Progenitor cell of endocrine pancreas (in vitro differentiated cells): ENCODE results near the gene FSCN2. TPM values are rescaled to one million over a fixed set of nuclear protein-coding genes. Genes with fewer than 3 reads are reported as not detected.

Source experiments
- DNase-seq: peaks from one replicate; pipeline ENCODE4 v3.0.0; 2021; ENCODE audit warnings: low spot score; ENCODE audit not compliant: unreplicated experiment
- H3K27ac Mint-ChIP-seq: 2 replicates; pipeline ENCODE4 v1.8.0; 2021; ENCODE audit warnings: mild to moderate bottlenecking, moderate library complexity, mixed read lengths
- H3K27me3 Mint-ChIP-seq: 2 replicates; pipeline ENCODE4 v1.8.0; 2021; ENCODE audit warnings: mixed read lengths
- H3K36me3 Mint-ChIP-seq: 2 replicates; pipeline ENCODE4 v1.8.0; 2022; ENCODE audit warnings: mixed read lengths; ENCODE audit not compliant: insufficient read depth
- H3K4me1 Mint-ChIP-seq: 2 replicates; pipeline ENCODE4 v1.8.0; 2021; ENCODE audit warnings: low read depth, mixed read lengths
- H3K4me3 Mint-ChIP-seq: 2 replicates; pipeline ENCODE4 v1.8.0; 2021; ENCODE audit warnings: low read depth, mild to moderate bottlenecking, moderate library complexity, mixed read lengths
- H3K9me3 Mint-ChIP-seq: 2 replicates; pipeline ENCODE4 v1.8.0; 2021; ENCODE audit warnings: low read depth, mixed read lengths
- total RNA-seq: library from RNA; stranded (reverse); gene quantifications from 2 replicates; pipeline ENCODE4 v1.2.1, GENCODE V29; 2021
- TF ChIP-seq, protein P1 (sequence below): fragments of 200-600 bp; sonication (generic); IDR thresholded peaks from one replicate; pipeline ENCODE4 v1.5.0; 2021; ENCODE audit warnings: antibody characterized with exemption, mild to moderate bottlenecking; ENCODE audit not compliant: unreplicated experiment

Gene FSCN2
- total RNA-seq, 1 donor from 2014 or later: 5.3 TPM

DNA sequence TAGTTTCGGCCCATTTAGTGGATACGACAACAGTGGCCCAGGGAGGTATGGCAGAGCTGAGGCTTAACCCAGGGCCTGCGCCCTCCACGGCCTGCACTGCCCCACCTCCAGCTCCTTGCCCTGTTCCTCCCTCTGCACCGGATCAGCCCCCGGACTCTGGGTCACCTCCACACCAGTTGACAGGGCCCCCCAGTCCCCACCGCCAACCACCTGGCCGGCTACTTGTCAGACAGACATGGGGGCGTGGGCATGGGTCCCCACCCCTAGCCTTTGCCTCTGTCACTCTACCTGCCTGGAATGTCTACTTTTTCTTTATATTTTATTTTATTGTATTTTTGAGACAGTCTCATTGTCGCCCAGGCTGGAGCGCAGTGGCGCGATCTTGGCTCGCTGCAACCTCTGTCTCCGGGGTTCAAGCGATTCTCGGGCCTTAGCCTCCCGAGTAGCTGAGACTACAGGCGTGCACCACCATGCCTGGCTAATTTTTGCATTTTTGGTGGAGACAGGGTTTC lies 12.6 kb upstream of the FSCN2 start:
- Mint-ChIP-seq H3K27me3 (peaks cover 6% of the 10 kb centered on the region), H3K27ac (peak overlapping the region; percentile 95), H3K4me1 (peaks cover 17% of the 10 kb centered on the region), H3K36me3 (peaks cover 17% of the 10 kb centered on the region), H3K4me3 (peak overlapping the region; percentile 85), H3K9me3 (no peaks in the 10 kb centered on the region)
- TF ChIP-seq, protein P1, sequence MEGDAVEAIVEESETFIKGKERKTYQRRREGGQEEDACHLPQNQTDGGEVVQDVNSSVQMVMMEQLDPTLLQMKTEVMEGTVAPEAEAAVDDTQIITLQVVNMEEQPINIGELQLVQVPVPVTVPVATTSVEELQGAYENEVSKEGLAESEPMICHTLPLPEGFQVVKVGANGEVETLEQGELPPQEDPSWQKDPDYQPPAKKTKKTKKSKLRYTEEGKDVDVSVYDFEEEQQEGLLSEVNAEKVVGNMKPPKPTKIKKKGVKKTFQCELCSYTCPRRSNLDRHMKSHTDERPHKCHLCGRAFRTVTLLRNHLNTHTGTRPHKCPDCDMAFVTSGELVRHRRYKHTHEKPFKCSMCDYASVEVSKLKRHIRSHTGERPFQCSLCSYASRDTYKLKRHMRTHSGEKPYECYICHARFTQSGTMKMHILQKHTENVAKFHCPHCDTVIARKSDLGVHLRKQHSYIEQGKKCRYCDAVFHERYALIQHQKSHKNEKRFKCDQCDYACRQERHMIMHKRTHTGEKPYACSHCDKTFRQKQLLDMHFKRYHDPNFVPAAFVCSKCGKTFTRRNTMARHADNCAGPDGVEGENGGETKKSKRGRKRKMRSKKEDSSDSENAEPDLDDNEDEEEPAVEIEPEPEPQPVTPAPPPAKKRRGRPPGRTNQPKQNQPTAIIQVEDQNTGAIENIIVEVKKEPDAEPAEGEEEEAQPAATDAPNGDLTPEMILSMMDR: no peak
- DNase-seq: peak; percentile 12

DNA sequence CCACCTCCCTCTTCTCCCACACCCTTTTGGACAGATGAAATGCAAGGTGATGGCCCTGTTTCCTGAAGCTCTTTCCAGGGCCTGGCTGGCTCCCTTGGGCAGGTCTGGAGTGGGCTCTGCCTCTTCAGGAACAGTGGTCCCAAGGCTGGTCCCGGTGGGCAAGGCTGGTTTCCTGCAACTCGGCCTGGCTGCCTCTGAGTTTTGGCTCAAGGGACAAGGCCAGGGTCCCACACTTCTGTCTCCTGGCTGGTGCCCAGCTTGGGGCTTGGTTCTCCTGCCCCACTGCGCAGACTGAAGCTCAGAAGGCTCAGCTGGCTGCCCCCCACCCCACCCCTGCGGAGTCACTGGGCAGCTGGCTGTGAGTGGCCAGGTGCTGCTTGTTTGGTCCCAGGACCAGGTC lies 11.7 kb upstream of the FSCN2 start:
- Mint-ChIP-seq H3K9me3 (no peaks in the 10 kb centered on the region), H3K27ac (peak overlapping the region; percentile 56), H3K4me1 (peaks cover 13% of the 10 kb centered on the region), H3K4me3 (peak overlapping the region; percentile 85), H3K27me3 (peaks cover 9% of the 10 kb centered on the region), H3K36me3 (peaks cover 8% of the 10 kb centered on the region)
- TF ChIP-seq, protein P1: no peak
- DNase-seq: peak; percentile 9

DNA sequence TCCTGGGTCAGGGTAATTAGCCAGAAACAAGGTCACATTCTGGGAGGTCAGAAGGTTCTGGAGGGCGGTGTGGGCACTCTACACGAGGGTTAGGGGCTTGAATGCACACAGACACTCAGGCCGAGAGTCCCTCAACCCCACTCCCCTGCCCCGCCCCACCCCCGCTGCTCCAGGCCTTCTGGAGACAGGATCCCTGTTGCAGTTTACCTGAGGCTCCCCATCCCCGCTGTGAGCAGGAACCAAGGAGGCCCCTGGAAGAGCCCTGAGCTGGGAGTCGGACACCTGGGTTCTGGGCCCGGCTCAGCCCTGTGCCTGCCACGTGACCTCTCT lies 11.2 kb upstream of the FSCN2 start:
- DNase-seq: no peak
- H3K27me3 Mint-ChIP-seq: peaks cover 13% of the 10 kb centered on the region
- no peaks in the 10 kb centered on the region for H3K9me3 Mint-ChIP-seq
- TF ChIP-seq, protein P1: no peak
- peaks cover 3% of the 10 kb centered on the region for H3K36me3 Mint-ChIP-seq
- peak overlapping the region; percentile 85 for H3K4me3 Mint-ChIP-seq
- peak overlapping the region; percentile 56 for H3K27ac Mint-ChIP-seq
- peaks cover 10% of the 10 kb centered on the region for H3K4me1 Mint-ChIP-seq

DNA sequence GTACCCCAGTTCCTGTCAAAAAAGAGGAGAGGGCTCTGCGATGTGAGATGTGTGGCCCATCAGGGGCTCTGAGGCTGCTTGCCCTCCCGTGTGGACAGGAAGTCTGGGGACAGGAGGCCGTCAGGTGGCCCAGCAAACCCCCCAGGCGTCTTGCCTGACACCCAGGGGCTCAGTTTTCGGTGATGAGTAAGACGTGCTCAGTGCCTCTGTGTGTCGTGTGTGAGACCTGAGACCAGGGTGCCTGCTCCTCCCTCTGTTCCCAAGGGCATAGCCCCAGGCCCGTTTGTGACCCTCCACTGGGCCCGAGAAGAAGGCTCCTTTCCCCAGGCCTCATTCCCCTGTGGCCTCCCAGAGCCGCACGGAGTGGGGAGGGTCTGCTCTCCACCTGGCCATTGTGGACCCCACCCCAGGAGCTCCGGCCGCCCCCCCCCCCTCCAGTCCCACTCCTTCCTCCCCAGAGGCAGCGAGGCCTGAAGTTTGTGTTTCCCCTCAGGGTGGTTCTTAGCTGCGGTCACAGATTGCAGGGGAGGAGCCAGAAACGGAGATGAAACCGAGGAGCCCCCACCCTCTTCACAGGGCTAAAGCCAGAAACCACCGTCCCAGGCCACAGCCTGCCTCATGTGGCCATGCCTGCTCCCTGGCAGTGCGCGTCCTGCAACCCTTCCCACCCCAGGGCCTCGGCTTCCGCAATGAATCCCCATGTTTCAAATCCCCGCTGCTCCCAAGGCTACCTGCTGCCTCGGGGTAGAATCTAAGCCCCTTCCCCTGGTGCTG lies 10.7 kb upstream of the FSCN2 start:
- peaks cover 10% of the 10 kb centered on the region for H3K4me1 Mint-ChIP-seq
- H3K4me3 Mint-ChIP-seq: peak overlapping the region; percentile 59

DNA sequence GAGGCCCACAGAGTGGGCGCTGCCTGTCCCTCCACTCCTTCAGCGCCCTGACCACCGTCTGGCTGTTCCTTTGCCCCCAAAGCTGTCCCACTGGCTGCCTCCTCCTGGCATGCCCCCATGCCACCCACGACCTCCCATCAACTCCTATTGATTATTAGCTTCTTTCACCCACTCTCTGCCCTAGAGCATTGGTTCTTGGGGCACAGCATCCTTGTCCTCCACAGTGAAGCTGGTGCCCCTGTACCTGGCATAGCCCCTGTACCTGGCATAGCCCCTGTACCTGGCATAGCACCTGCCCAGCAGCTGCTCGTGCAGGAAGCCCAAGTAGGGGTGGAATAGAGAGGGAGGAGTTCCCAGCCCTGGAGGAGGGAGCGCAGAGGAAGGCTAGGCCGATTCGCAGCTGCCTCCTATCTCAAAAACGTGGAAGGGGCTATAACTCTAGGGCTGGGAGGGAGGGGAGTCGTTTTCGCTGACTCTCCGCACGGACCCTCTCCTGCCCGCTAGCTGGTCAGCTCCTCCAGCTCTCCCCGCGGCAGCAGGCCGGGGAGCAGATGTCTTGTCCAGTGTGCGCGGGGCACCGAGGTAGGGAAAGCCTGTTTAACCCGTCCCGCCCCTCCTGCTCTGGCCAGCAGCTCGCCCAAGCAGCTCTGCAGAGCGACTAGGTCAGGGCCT lies 9.9 kb upstream of the FSCN2 start:
- Mint-ChIP-seq H3K4me3 (peak overlapping the region; percentile 59), H3K4me1 (peaks cover 11% of the 10 kb centered on the region), H3K27me3 (peaks cover 22% of the 10 kb centered on the region), H3K36me3 (peaks cover 1% of the 10 kb centered on the region), H3K9me3 (no peaks in the 10 kb centered on the region), H3K27ac (peak overlapping the region; percentile 78)
- TF ChIP-seq, protein P1: no peak
- no peak for DNase-seq

More for the DNA sequence above, 10.7 kb upstream of the FSCN2 start:
- Mint-ChIP-seq H3K9me3 (no peaks in the 10 kb centered on the region), H3K27me3 (peaks cover 17% of the 10 kb centered on the region), H3K36me3 (peaks cover 1% of the 10 kb centered on the region), H3K27ac (no peak overlapping the region)
- DNase-seq: peak; percentile 10
- TF ChIP-seq, protein P1: no peak
